Liver (tissue), 9 donors: ENCODE results near the gene EXOG. TPM values are rescaled to one million over a fixed set of nuclear protein-coding genes. Genes with fewer than 3 reads are reported as not detected.

Experiments
- DNase-seq: peaks from one replicate; pipeline ENCODE4 v3.0.0-alpha.2; 2017; ENCODE audit warnings: low spot score
- H3K27ac ChIP-seq, 2 donors: one replicate each; pipeline ENCODE4 v1.7.0; 2013; ENCODE audit warnings: inconsistent platforms in 2 of 2, low read length in 2 of 2, control low read depth in 1 of 2, low read depth in 1 of 2, mild to moderate bottlenecking in 1 of 2
- H3K27me3 ChIP-seq, 4 donors: one replicate each; pipeline versions ENCODE4 v1.6.1 to v1.7.0; 2013; ENCODE audit warnings: low read length in 3 of 4, inconsistent platforms in 1 of 4, mild to moderate bottlenecking in 1 of 4, moderate library complexity in 1 of 4; ENCODE audit not compliant: control insufficient read depth in 4 of 4, insufficient read depth in 4 of 4
- H3K36me3 ChIP-seq, 4 donors: one replicate each; pipeline versions ENCODE4 v1.6.1 to v1.7.0; 2013; ENCODE audit warnings: low read length in 3 of 4, mild to moderate bottlenecking in 3 of 4, low read depth in 1 of 4, moderate library complexity in 1 of 4; ENCODE audit not compliant: control insufficient read depth in 4 of 4, insufficient read depth in 3 of 4
- H3K4me1 ChIP-seq, 4 donors: one replicate each; pipeline versions ENCODE4 v1.6.1 to v1.7.0; 2013; ENCODE audit warnings: low read length in 3 of 4, mild to moderate bottlenecking in 3 of 4, moderate library complexity in 1 of 4; ENCODE audit not compliant: control insufficient read depth in 4 of 4, insufficient read depth in 4 of 4
- H3K4me3 ChIP-seq, 3 donors: one replicate each; pipeline versions ENCODE4 v1.6.1 to v1.7.0; 2013; ENCODE audit warnings: low read length in 3 of 3, control low read depth in 1 of 3, low read depth in 1 of 3, mild to moderate bottlenecking in 1 of 3
- H3K9ac ChIP-seq, 2 donors: one replicate each; pipeline ENCODE4 v1.7.0; 2013; ENCODE audit warnings: low read length in 2 of 2, mild to moderate bottlenecking in 2 of 2, moderate library complexity in 2 of 2, control low read depth in 1 of 2, low read depth in 1 of 2
- H3K9me3 ChIP-seq, 4 donors: one replicate each; pipeline versions ENCODE4 v1.6.1 to v1.7.0; 2013; ENCODE audit warnings: low read length in 3 of 4; ENCODE audit not compliant: control insufficient read depth in 4 of 4
- EGR1 ChIP-seq, 2 donors: IDR thresholded peaks; 2 replicates each; pipeline ENCODE4 v1.6.1; 2016 to 2018; ENCODE audit warnings: antibody characterized with exemption in 2 of 2, low read depth in 2 of 2
- FOXA1 ChIP-seq: IDR thresholded peaks from 2 replicates; pipeline ENCODE4 v1.6.1; 2016; ENCODE audit warnings: antibody characterized with exemption
- FOXA2 ChIP-seq: IDR thresholded peaks from 2 replicates; pipeline ENCODE4 v1.6.1; 2016; ENCODE audit warnings: antibody characterized with exemption
- GABPA ChIP-seq, 2 donors: IDR thresholded peaks in 1 of 2; conservative IDR thresholded peaks in 1 of 2; 2 replicates each; pipeline ENCODE4 v1.6.1; 2016; ENCODE audit warnings: antibody characterized with exemption in 2 of 2, mild to moderate bottlenecking in 1 of 2, moderate library complexity in 1 of 2
- HNF4G ChIP-seq: IDR thresholded peaks from 2 replicates; pipeline ENCODE4 v1.6.1; 2016; ENCODE audit warnings: antibody characterized with exemption
- JUND ChIP-seq, 2 donors: IDR thresholded peaks; 2 replicates each; pipeline ENCODE4 v1.6.1; 2016; ENCODE audit warnings: antibody characterized with exemption in 2 of 2
- NR2F2 ChIP-seq: IDR thresholded peaks from 2 replicates; pipeline ENCODE4 v1.6.1; 2016; ENCODE audit warnings: antibody characterized with exemption
- RAD21 ChIP-seq, 2 donors: IDR thresholded peaks; 2 replicates each; pipeline ENCODE4 v1.6.1; 2016; ENCODE audit warnings: antibody characterized with exemption in 2 of 2, mild to moderate bottlenecking in 2 of 2
- RXRA ChIP-seq, 2 donors: IDR thresholded peaks; 2 replicates each; pipeline ENCODE4 v1.6.1; 2017 to 2018; ENCODE audit warnings: antibody characterized with exemption in 2 of 2, mild to moderate bottlenecking in 1 of 2
- SP1 ChIP-seq: IDR thresholded peaks from 2 replicates; pipeline ENCODE4 v1.6.1; 2018; ENCODE audit warnings: antibody characterized with exemption, mild to moderate bottlenecking
- TAF1 ChIP-seq: conservative IDR thresholded peaks from 2 replicates; pipeline ENCODE4 v1.6.1; 2016; ENCODE audit warnings: antibody characterized with exemption, mild to moderate bottlenecking
- YY1 ChIP-seq: IDR thresholded peaks from 2 replicates; pipeline ENCODE4 v1.6.1; 2016; ENCODE audit warnings: antibody characterized with exemption, mild to moderate bottlenecking
- WGBS: extraction: QIAGEN DNeasy Blood & Tissue Kit; methylation state at CpG from one replicate; pipeline ENCODE4 v1.1.7; 2013; 5-methylcytosine and 5-hydroxymethylcytosine counted together
- polyA plus RNA-seq, 2 donors: library from polyadenylated mRNA; stranded (reverse) in 1 of 2; unstranded in 1 of 2; fragments of 200-250 nt in 1 of 2; fragments of >200 nt in 1 of 2; fragmentation: Nextera tagmentation in 1 of 2; extraction: Ambion mirVana in 1 of 2; gene quantifications; one replicate each; pipeline versions ENCODE4 v1.2.1 to v1.2.3, GENCODE V29; 2013 to 2015
- total RNA-seq, 2 donors: library from RNA; depleted of rRNA; stranded (reverse); fragments of >200 nt; gene quantifications; one replicate each; pipeline ENCODE4 v1.2.3, GENCODE V29; 2014
- TF ChIP-seq, protein P1 (sequence below): IDR thresholded peaks from 2 replicates; pipeline ENCODE4 v1.6.1; 2016; ENCODE audit warnings: antibody characterized with exemption, mild to moderate bottlenecking
- TF ChIP-seq, protein P2 (sequence below): fragments of 150-350 bp; IDR thresholded peaks from 2 replicates; pipeline ENCODE4 v1.5.1; 2017; ENCODE audit warnings: improper control_type of control experiment, low read depth, low read length; ENCODE audit not compliant: missing input control
- TF ChIP-seq, protein P3 (sequence below): IDR thresholded peaks from 2 replicates; pipeline ENCODE4 v1.6.1; 2016; ENCODE audit warnings: antibody characterized with exemption
- TF ChIP-seq, protein P4 (sequence below): IDR thresholded peaks from 2 replicates; pipeline ENCODE4 v1.6.1; 2016; ENCODE audit warnings: antibody characterized with exemption
- donor health status: healthy.
- donor health status: healthy.
- donor health status: healthy.
- donor health status: healthy.
- donor health status: healthy.

EXOG gene
- total and polyA plus RNA-seq, 4 donors: 2.1 to 4.4 (median 3.9) TPM

DNA sequence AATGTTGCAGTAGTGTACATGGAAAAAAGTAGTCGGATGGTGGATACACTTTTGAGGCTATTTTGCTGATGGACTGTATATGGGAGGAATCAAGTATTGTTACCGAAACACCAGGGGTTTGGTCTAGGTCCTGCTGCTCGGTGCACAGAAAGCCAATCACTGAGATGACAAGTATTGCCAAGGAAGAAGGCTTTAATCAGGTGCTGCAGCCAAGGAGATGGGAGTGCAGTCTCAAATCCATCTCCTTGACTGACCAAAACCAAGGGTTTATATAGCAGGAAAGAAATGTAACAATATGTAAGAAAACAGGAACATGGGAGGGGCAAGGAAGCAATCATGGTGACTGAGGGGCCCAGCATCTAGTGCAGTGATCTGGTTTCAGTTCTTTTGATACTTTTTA lies 45.3 kb upstream of the EXOG start:
- no peak overlapping the region for H3K4me3 ChIP-seq
- no peaks in the 10 kb centered on the region for H3K27me3 ChIP-seq
- no peaks in the 10 kb centered on the region for H3K36me3 ChIP-seq
- H3K27ac ChIP-seq: no peak overlapping the region
- WGBS: 97% methylated on average over 3 of the region's 3 CpGs
- TF ChIP-seq SP1 (no peak), RXRA (IDR thresholded peaks at IDR 0.05) (no peak), HNF4G (no peak), TAF1 (no peak), NR2F2 (no peak), RAD21 (IDR thresholded peaks at IDR 0.05) (no peak), FOXA2 (no peak), FOXA1 (no peak)
- no peak for DNase-seq
- no peak overlapping the region for H3K9ac ChIP-seq
- no peaks in the 10 kb centered on the region for H3K9me3 ChIP-seq
- H3K4me1 ChIP-seq: peaks cover 1 to 20% (median 14%) of the 10 kb centered on the region in 4 donors

DNA sequence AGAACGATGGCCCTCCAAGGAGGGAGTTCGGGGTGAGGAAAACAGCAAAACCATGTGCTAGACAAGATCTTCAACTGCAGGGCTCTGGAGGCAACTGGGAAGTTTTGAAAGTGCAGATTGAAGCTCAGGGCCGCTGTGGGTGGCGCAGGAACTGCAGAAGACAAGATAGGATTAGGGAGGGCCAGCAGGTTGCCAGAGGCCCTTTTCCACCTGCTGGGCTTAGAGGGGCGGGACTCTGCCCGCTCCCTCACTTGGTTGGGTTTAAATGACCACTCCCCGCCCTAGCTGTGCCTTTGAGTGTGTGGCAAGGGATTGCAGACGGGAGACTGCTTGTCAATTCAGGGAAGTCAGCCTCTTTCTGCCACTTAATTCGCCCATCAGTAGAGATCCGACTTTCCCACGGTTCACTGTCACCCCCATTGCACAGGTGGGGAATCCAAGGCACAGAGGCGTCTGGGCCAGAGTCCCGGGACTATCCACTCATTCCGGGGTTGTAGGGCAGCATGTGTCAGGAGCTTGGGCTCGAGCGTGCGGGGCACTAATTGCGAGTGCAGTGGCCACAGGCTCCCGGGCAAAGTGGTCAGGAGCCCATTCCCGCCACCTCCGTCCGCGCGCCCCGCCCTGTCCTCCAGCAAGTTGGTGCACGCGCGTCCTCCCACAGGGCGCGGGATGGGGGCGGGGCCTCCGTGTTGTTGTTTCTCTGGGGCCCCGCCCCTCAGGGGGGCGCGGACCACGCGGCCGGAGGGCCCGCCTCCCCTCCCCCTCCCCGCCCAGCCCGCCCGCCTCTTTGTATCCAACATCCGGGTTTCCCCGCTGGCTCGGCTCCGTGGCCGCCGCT lies 42.8 kb upstream of the EXOG start, which contains the start of gene ACVR2B:
TSS of gene ACVR2B (plus strand) at position 816 of the 838 bp plus-strand sequence. CDS start 433 bp downstream, outside the sequence.
- Histone ChIP-seq H3K27me3 (no peaks in the 10 kb centered on the region), H3K36me3 (no peaks in the 10 kb centered on the region), H3K4me1 (peaks cover 5 to 27% (median 16%) of the 10 kb centered on the region in 4 donors), H3K27ac (peak within 1 kb of the TSS; percentile 80 to 91), H3K9me3 (no peaks in the 10 kb centered on the region), H3K4me3 (peak within 1 kb of the TSS; percentile 56 to 90 (median 63)), H3K9ac (peak within 1 kb of the TSS; percentile 27 to 69)
- DNase-seq: peak; percentile 86
- TF ChIP-seq TAF1 (no peak), SP1 (peak; percentile 7)
- WGBS: 9% methylated on average over 48 of the region's 48 CpGs

DNA sequence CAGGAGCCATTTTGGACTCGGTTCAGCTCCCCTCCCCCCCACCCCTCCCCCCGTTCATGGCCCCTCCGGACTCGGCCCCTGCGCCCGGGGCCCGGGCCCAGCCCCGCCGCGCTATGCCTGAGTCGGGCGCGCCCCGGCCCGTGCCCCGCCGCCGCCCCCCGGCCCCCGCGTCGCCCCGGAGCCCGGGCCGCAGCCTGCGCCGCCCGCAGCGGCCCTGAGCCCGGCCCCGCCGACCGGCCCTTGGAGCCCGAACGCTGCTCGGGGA lies 42.3 kb upstream of the EXOG start:
- peak overlapping the region; percentile 50 to 90 (median 63) for H3K4me3 ChIP-seq
- DNase-seq: no peak
- TF ChIP-seq, protein P1, sequence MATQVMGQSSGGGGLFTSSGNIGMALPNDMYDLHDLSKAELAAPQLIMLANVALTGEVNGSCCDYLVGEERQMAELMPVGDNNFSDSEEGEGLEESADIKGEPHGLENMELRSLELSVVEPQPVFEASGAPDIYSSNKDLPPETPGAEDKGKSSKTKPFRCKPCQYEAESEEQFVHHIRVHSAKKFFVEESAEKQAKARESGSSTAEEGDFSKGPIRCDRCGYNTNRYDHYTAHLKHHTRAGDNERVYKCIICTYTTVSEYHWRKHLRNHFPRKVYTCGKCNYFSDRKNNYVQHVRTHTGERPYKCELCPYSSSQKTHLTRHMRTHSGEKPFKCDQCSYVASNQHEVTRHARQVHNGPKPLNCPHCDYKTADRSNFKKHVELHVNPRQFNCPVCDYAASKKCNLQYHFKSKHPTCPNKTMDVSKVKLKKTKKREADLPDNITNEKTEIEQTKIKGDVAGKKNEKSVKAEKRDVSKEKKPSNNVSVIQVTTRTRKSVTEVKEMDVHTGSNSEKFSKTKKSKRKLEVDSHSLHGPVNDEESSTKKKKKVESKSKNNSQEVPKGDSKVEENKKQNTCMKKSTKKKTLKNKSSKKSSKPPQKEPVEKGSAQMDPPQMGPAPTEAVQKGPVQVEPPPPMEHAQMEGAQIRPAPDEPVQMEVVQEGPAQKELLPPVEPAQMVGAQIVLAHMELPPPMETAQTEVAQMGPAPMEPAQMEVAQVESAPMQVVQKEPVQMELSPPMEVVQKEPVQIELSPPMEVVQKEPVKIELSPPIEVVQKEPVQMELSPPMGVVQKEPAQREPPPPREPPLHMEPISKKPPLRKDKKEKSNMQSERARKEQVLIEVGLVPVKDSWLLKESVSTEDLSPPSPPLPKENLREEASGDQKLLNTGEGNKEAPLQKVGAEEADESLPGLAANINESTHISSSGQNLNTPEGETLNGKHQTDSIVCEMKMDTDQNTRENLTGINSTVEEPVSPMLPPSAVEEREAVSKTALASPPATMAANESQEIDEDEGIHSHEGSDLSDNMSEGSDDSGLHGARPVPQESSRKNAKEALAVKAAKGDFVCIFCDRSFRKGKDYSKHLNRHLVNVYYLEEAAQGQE: no peak
- TF ChIP-seq GABPA (IDR thresholded peaks at IDR 0.05 in 1 of 2, conservative IDR thresholded peaks at IDR 0.05 in 1 of 2): no peak
- no peak for TF ChIP-seq EGR1 (IDR thresholded peaks at IDR 0.05; ENCODE audit: low read depth in 2 of 2)
- no peak for TF ChIP-seq YY1
- TF ChIP-seq, protein P2, sequence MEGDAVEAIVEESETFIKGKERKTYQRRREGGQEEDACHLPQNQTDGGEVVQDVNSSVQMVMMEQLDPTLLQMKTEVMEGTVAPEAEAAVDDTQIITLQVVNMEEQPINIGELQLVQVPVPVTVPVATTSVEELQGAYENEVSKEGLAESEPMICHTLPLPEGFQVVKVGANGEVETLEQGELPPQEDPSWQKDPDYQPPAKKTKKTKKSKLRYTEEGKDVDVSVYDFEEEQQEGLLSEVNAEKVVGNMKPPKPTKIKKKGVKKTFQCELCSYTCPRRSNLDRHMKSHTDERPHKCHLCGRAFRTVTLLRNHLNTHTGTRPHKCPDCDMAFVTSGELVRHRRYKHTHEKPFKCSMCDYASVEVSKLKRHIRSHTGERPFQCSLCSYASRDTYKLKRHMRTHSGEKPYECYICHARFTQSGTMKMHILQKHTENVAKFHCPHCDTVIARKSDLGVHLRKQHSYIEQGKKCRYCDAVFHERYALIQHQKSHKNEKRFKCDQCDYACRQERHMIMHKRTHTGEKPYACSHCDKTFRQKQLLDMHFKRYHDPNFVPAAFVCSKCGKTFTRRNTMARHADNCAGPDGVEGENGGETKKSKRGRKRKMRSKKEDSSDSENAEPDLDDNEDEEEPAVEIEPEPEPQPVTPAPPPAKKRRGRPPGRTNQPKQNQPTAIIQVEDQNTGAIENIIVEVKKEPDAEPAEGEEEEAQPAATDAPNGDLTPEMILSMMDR: no peak
- no peak for TF ChIP-seq HNF4G
- TF ChIP-seq FOXA1: no peak
- TF ChIP-seq RXRA (IDR thresholded peaks at IDR 0.05): no peak
- TF ChIP-seq TAF1: no peak
- TF ChIP-seq, protein P3, sequence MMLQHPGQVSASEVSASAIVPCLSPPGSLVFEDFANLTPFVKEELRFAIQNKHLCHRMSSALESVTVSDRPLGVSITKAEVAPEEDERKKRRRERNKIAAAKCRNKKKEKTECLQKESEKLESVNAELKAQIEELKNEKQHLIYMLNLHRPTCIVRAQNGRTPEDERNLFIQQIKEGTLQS: no peak
- TF ChIP-seq, protein P4, sequence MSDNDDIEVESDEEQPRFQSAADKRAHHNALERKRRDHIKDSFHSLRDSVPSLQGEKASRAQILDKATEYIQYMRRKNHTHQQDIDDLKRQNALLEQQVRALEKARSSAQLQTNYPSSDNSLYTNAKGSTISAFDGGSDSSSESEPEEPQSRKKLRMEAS: no peak
- TF ChIP-seq RAD21 (IDR thresholded peaks at IDR 0.05): no peak
- no peak for TF ChIP-seq NR2F2
- TF ChIP-seq FOXA2: no peak
- TF ChIP-seq SP1: no peak
- TF ChIP-seq JUND (IDR thresholded peaks at IDR 0.05): no peak
- 2% methylated on average over 36 of the region's 36 CpGs for WGBS
- H3K36me3 ChIP-seq: no peaks in the 10 kb centered on the region
- peak overlapping the region; percentile 80 to 91 for H3K27ac ChIP-seq
- no peaks in the 10 kb centered on the region for H3K9me3 ChIP-seq
- peak overlapping the region in 1 of 2 donors; percentile 69 for H3K9ac ChIP-seq
- peaks cover 5 to 32% (median 18%) of the 10 kb centered on the region in 4 donors for H3K4me1 ChIP-seq
- H3K27me3 ChIP-seq: no peaks in the 10 kb centered on the region
